HCT116 (cell line): Measurements from ENCODE around the gene TMTC2.

Source experiments
- POLR2A ChIP-seq: IDR thresholded peaks from 2 replicates; pipeline ENCODE4 v1.7.0; 2011; ENCODE audit warnings: borderline replicate concordance; ENCODE audit not compliant: insufficient read depth, insufficient read length; ENCODE audit errors: extremely low read depth
- ZNF274 ChIP-seq: fragments of 200-500 bp; sonication (Bioruptor generic); IDR thresholded peaks from 2 replicates; pipeline ENCODE4 v1.6.1; 2014; ENCODE audit warnings: mild to moderate bottlenecking, low read depth, low read length, inconsistent platforms
- TF ChIP-seq, protein P1 (sequence below), 3 experiments: fragments of 200-600 bp in 1 of 3; sonication (generic) in 1 of 3; IDR thresholded peaks in 2 of 3; conservative IDR thresholded peaks in 1 of 3; 2 replicates each; pipeline ENCODE4 v1.5.1; 2012 to 2017; ENCODE audit warnings: low read depth in 2 of 3, low read length in 2 of 3, antibody characterized with exemption in 1 of 3, borderline replicate concordance in 1 of 3, control low read depth in 1 of 3, mild to moderate bottlenecking in 1 of 3, mixed read lengths in 1 of 3, mixed run types in 1 of 3, moderate library complexity in 1 of 3; ENCODE audit not compliant: insufficient read depth in 1 of 3

- TF ChIP-seq, protein P1, sequence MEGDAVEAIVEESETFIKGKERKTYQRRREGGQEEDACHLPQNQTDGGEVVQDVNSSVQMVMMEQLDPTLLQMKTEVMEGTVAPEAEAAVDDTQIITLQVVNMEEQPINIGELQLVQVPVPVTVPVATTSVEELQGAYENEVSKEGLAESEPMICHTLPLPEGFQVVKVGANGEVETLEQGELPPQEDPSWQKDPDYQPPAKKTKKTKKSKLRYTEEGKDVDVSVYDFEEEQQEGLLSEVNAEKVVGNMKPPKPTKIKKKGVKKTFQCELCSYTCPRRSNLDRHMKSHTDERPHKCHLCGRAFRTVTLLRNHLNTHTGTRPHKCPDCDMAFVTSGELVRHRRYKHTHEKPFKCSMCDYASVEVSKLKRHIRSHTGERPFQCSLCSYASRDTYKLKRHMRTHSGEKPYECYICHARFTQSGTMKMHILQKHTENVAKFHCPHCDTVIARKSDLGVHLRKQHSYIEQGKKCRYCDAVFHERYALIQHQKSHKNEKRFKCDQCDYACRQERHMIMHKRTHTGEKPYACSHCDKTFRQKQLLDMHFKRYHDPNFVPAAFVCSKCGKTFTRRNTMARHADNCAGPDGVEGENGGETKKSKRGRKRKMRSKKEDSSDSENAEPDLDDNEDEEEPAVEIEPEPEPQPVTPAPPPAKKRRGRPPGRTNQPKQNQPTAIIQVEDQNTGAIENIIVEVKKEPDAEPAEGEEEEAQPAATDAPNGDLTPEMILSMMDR (IDR thresholded peaks at IDR 0.05 in 2 of 3, conservative IDR thresholded peaks at IDR 0.05 in 1 of 3; ENCODE audit: borderline replicate concordance in 1 of 3, insufficient read depth in 1 of 3, low read depth in 2 of 3, low read length in 2 of 3): no peak
- no peak for TF ChIP-seq ZNF274
- TF ChIP-seq POLR2A: peak; percentile 52
These were observed at the start of gene TMTC2 for GRCh38 chr12:82686168-82687020.
